Midbrain (tissue), 1 donor: Measurements from ENCODE around the gene ZNF10.

Source experiments
- DNase-seq: peaks from one replicate; lab custom pipeline; 2025; lab: John Stamatoyannopoulos, UW

Gene ZNF10

GRCh38 chr12:133201888-133202287 is 71.5 kb downstream of the ZNF10 start:
- no peak for DNase-seq

GRCh38 chr12:133202493-133203343 is 72.3 kb downstream of the ZNF10 start:
- no peak for DNase-seq

- DNase-seq, result no peak
These were observed 73.2 kb downstream of the ZNF10 start for GRCh38 chr12:133203344-133204263.

- DNase-seq, result no peak
These were observed 73.8 kb downstream of the ZNF10 start for GRCh38 chr12:133204264-133204603.

DNA sequence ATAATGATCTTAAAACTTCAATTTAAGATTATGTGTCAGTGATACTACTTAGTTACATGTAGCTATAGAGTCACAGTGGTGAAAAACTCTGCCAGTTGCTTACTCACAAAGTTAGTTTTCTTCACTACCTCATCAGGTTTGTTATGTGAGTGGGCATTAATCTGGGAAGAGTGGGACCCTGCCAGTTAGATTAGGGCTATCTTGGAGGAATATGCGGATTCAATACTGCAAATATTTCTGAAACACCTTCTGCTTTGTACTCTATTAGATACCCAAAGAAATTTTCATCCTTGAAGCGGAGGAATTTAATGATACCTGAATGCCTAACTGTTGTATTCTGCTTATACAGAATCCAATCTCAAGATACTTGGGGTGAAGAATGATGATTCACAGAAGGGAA is 76.0 kb downstream of the ZNF10 start:
- DNase-seq, result no peak
